GM12878 (cell line): ENCODE data around the gene DLG2. TPM values are rescaled to one million over a fixed set of nuclear protein-coding genes. Genes with fewer than 3 reads are reported as not detected.

Source experiments
- ATAC-seq: fragments of 200-7000 bp; cut with Tn5 transposase; 3 replicates; pipeline ENCODE4 v1.9.1; 2020; ENCODE audit warnings: mild to moderate bottlenecking, moderate library complexity
- BruUV-seq: library from RNA; stranded (reverse); fragments of 400-500 nt; replicated peaks from 2 replicates; lab custom pipeline; 2021; lab: Mats Ljungman, UMichigan
- CTCF ChIA-PET: fragments of 300-600 bp; sonication (Branson Sonifier 250); formaldehyde crosslinking; extraction: SDS; loops from one replicate; lab custom pipeline; 2021; ENCODE audit warnings: inconsistent platforms; lab: Yijun Ruan, JAX
- POLR2A ChIA-PET: fragments of 350-600 bp; formaldehyde crosslinking; extraction: SDS; loops from one replicate; lab custom pipeline; 2021; ENCODE audit warnings: inconsistent platforms; lab: Charles Lee
- RAD21 ChIA-PET: fragments of 300-600 bp; sonication (Branson Sonifier 250); formaldehyde crosslinking; loops from one replicate; lab custom pipeline; 2023; ENCODE audit warnings: antibody characterized with exemption; ENCODE audit not compliant: unreplicated experiment; lab: Charles Lee
- SMC1A ChIA-PET: fragments of 300-600 bp; sonication (Branson Sonifier 250); formaldehyde crosslinking; loops from one replicate; lab custom pipeline; 2023; ENCODE audit not compliant: unreplicated experiment, uncharacterized antibody; lab: Charles Lee
- DNase-seq: peaks from one replicate; pipeline ENCODE4 v3.0.0-alpha.2; 2011; ENCODE audit warnings: low read depth, low spot score
- FAIRE-seq: peaks from 3 replicates; lab custom pipeline; 2011; peaks lifted over from hg19 to GRCh38; lab: Jason Lieb, UNC
- H2AFZ ChIP-seq: 2 replicates; pipeline ENCODE4 v1.6.0; 2011; ENCODE audit warnings: low read depth, low read length, control low read depth; ENCODE audit not compliant: control insufficient read depth
- H3K27ac ChIP-seq: 2 replicates; pipeline ENCODE4 v1.5.1; 2011; ENCODE audit warnings: control low read depth; ENCODE audit not compliant: control insufficient read depth, insufficient read depth
- H3K27me3 ChIP-seq, 2 experiments: replicated peaks in 1 of 2; 2 replicates each; pipeline versions ENCODE4 v1.6.0 to v1.6.1; 2011; ENCODE audit warnings: low read length in 1 of 2; ENCODE audit not compliant: control insufficient read depth in 2 of 2, insufficient read depth in 2 of 2
- H3K36me3 ChIP-seq, 2 experiments: 2 replicates each; pipeline ENCODE4 v1.5.1; 2011; ENCODE audit warnings: low read length in 1 of 2; ENCODE audit not compliant: control insufficient read depth in 2 of 2, insufficient read depth in 2 of 2
- H3K4me1 ChIP-seq: 2 replicates; pipeline ENCODE4 v1.6.1; 2011; ENCODE audit warnings: mild to moderate bottlenecking, low read length, moderate library complexity, mixed read lengths; ENCODE audit not compliant: control insufficient read depth, insufficient read depth
- H3K4me2 ChIP-seq: 2 replicates; pipeline ENCODE4 v1.6.0; 2011; ENCODE audit warnings: control low read depth; ENCODE audit not compliant: control insufficient read depth, insufficient read depth
- H3K4me3 ChIP-seq: fragments of 200-600 bp; sonication (generic); 2 replicates; pipeline ENCODE4 v1.5.1; 2016
- H3K79me2 ChIP-seq: 2 replicates; pipeline ENCODE4 v1.6.0; 2011; ENCODE audit warnings: low read length; ENCODE audit not compliant: control insufficient read depth, insufficient read depth
- H3K9ac ChIP-seq: 2 replicates; pipeline ENCODE4 v1.8.0; 2011; ENCODE audit warnings: low read length, control low read depth, mixed read lengths; ENCODE audit not compliant: control insufficient read depth, insufficient read depth
- H3K9me3 ChIP-seq: replicated peaks from 3 replicates; pipeline ENCODE4 v1.5.1; 2011; ENCODE audit warnings: mild to moderate bottlenecking, low read length; ENCODE audit not compliant: control insufficient read depth, insufficient read depth
- H4K20me1 ChIP-seq: 2 replicates; pipeline ENCODE4 v1.6.0; 2011; ENCODE audit not compliant: control insufficient read depth, insufficient read depth
- CREM ChIP-seq: IDR thresholded peaks from 2 replicates; pipeline ENCODE4 v1.6.1; 2014; ENCODE audit warnings: antibody characterized with exemption, low read depth
- JUNB ChIP-seq: IDR thresholded peaks from 2 replicates; pipeline ENCODE4 v1.6.1; 2016; ENCODE audit warnings: antibody characterized with exemption, mild to moderate bottlenecking
- NBN ChIP-seq: fragments of 450-650 bp; IDR thresholded peaks from 2 replicates; pipeline ENCODE4 v1.6.1; 2016
- TCF7 ChIP-seq: IDR thresholded peaks from 2 replicates; pipeline ENCODE4 v1.6.1; 2014; ENCODE audit warnings: antibody characterized with exemption, borderline replicate concordance
- WGBS: methylation state at CpG from one replicate; pipeline ENCODE4 v1.1.6; 2016; ENCODE audit warnings: low lambda C conversion rate; ENCODE audit not compliant: insufficient replicate concordance, insufficient coverage; ENCODE audit errors: missing lambda C conversion rate; 5-methylcytosine and 5-hydroxymethylcytosine counted together
- in situ Hi-C: fragments of 300-500 bp; cut with MboI; formaldehyde crosslinking; loops from 9 replicates; pipeline ENCODE4 v1.14.3; 2018; ENCODE audit warnings: mixed read lengths
- intact Hi-C: fragments of 100-400 bp; cut with micrococcal nuclease; formaldehyde crosslinking; loops from one replicate; pipeline ENCODE4 v1.14.2; 2022; ENCODE audit not compliant: unreplicated experiment
- polyA plus RNA-seq, 11 experiments: library from polyadenylated mRNA; depleted of rRNA in 4 of 11; unstranded in 6 of 11; stranded (reverse) in 5 of 11; fragments of >200 nt; fragmentation: Nextera tagmentation in 4 of 11; fragmentation: Illumina TruSeq in 1 of 11; extraction: Ambion mirVana in 4 of 11; extraction: Trizol in 1 of 11; gene quantifications; 1 replicate in 1 of 11; 2 replicates in 10 of 11; pipeline versions ENCODE4 v1.2.1 to v1.2.3, GENCODE V29; 2011 to 2016; ENCODE audit warnings: inconsistent platforms in 2 of 11, missing spikeins in 2 of 11, low read depth in 1 of 11
- total RNA-seq, 4 experiments: library from RNA; depleted of rRNA in 3 of 4; stranded (reverse); fragments of >200 nt in 3 of 4; fragmentation: Illumina TruSeq in 1 of 4; extraction: Trizol in 1 of 4; gene quantifications; 2 replicates each; pipeline versions ENCODE4 v1.2.1 to v1.2.3, GENCODE V29; 2013 to 2021
- TF ChIP-seq, protein P1 (sequence below): IDR thresholded peaks from 2 replicates; pipeline ENCODE4 v1.6.1; 2012; ENCODE audit warnings: mild to moderate bottlenecking, low read depth, low read length
- TF ChIP-seq, protein P2 (sequence below): fragments of 150-350 bp; IDR thresholded peaks from 2 replicates; pipeline ENCODE4 v1.6.1; 2014; ENCODE audit warnings: mild to moderate bottlenecking, low read depth, low read length

DLG2 gene
- total and polyA plus RNA-seq, 10 of the 15 experiments (the other 5 are each of a cell fraction or from before 2014, with no cell fraction given): 0.09 to 0.98 (median 0.35) TPM

DNA sequence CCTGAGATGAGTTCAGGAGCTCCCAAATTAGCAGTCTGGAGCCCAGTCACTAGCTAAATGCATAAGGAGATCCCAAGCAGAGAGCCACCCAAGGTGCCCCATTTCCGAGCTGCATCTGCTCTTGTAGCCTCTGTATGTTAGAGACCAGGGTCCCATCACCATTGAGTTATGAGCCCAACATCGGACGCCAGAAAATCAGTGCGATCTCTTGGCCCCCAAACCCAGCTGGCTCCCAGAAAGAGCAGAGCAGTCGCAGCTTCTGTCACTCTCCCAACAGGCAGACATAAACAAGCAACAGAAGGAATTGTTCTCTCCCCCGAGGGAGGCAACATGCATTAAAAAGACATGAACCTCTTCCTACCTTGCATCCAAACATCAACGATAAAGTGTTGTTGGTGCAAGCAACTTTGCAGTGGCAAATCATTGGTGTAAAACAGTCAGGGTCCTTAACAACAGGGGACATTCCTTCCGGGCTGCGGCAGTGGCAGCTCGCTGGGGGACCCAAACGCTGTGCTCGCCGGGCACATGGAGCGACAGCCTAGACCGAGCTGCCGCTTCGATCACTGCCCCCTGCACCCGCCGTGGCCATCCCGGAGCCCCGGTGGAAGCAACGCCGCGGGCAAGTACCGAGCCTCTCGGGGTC, 907.1 kb downstream of the DLG2 start:
- SMC1A ChIA-PET: no interaction called here
- POLR2A ChIA-PET: no interaction called here
- H3K4me3 ChIP-seq: no peak overlapping the region

More for the DNA sequence above, 907.1 kb downstream of the DLG2 start:
- ATAC-seq (no peak), FAIRE-seq (no peak), DNase-seq (no peak)
- H3K4me2 ChIP-seq: no peak overlapping the region
- 10% methylated on average over 26 of the region's 26 CpGs for WGBS
- no peaks in the 10 kb centered on the region for H3K79me2 ChIP-seq
- H3K9ac ChIP-seq: no peak overlapping the region
- no peaks in the 10 kb centered on the region for H3K36me3 ChIP-seq
- no peak for TF ChIP-seq CREM
- TF ChIP-seq TCF7: no peak
- TF ChIP-seq, protein P1, sequence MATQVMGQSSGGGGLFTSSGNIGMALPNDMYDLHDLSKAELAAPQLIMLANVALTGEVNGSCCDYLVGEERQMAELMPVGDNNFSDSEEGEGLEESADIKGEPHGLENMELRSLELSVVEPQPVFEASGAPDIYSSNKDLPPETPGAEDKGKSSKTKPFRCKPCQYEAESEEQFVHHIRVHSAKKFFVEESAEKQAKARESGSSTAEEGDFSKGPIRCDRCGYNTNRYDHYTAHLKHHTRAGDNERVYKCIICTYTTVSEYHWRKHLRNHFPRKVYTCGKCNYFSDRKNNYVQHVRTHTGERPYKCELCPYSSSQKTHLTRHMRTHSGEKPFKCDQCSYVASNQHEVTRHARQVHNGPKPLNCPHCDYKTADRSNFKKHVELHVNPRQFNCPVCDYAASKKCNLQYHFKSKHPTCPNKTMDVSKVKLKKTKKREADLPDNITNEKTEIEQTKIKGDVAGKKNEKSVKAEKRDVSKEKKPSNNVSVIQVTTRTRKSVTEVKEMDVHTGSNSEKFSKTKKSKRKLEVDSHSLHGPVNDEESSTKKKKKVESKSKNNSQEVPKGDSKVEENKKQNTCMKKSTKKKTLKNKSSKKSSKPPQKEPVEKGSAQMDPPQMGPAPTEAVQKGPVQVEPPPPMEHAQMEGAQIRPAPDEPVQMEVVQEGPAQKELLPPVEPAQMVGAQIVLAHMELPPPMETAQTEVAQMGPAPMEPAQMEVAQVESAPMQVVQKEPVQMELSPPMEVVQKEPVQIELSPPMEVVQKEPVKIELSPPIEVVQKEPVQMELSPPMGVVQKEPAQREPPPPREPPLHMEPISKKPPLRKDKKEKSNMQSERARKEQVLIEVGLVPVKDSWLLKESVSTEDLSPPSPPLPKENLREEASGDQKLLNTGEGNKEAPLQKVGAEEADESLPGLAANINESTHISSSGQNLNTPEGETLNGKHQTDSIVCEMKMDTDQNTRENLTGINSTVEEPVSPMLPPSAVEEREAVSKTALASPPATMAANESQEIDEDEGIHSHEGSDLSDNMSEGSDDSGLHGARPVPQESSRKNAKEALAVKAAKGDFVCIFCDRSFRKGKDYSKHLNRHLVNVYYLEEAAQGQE: no peak
- no peak for TF ChIP-seq JUNB
- TF ChIP-seq NBN: no peak
- TF ChIP-seq, protein P2, sequence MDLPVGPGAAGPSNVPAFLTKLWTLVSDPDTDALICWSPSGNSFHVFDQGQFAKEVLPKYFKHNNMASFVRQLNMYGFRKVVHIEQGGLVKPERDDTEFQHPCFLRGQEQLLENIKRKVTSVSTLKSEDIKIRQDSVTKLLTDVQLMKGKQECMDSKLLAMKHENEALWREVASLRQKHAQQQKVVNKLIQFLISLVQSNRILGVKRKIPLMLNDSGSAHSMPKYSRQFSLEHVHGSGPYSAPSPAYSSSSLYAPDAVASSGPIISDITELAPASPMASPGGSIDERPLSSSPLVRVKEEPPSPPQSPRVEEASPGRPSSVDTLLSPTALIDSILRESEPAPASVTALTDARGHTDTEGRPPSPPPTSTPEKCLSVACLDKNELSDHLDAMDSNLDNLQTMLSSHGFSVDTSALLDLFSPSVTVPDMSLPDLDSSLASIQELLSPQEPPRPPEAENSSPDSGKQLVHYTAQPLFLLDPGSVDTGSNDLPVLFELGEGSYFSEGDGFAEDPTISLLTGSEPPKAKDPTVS: no peak
- H3K27me3 ChIP-seq: peaks cover 0 to 3% of the 10 kb centered on the region in 2 experiments; a peak in 2 of 4 replicates
- no peaks in the 10 kb centered on the region for H3K4me1 ChIP-seq
- no TSS peak for BruUV-seq
- no peak overlapping the region for H3K27ac ChIP-seq
- ChIA-PET CTCF (no interaction called here), RAD21 (interaction anchor here (0.5 kb wide), 1 partner anchor 161 kb away, joined by 3 read pairs; no protein-coding TSS in a partner anchor)
- intact Hi-C loops (no loop called here), in situ Hi-C loops (no loop called here)
- H3K9me3 ChIP-seq: no peaks in the 10 kb centered on the region
- H2AFZ ChIP-seq: no peak overlapping the region
- no peaks in the 10 kb centered on the region for H4K20me1 ChIP-seq
